Hepatocyte (in vitro differentiated cells): ENCODE data around the gene SDHB.

Experiments
- EZH2 ChIP-seq: fragments of 200-600 bp; sonication (generic); IDR thresholded peaks from 2 replicates; pipeline ENCODE4 v1.6.1; 2016; ENCODE audit warnings: antibody characterized with exemption, mild to moderate bottlenecking, borderline replicate concordance
- TF ChIP-seq, protein P1 (sequence below): fragments of 200-600 bp; sonication (generic); IDR thresholded peaks from 2 replicates; pipeline ENCODE4 v1.5.1; 2016; ENCODE audit warnings: antibody characterized with exemption, mild to moderate bottlenecking; ENCODE audit not compliant: poor library complexity

GRCh38 chr1:17056551-17056950, 2.7 kb upstream of the SDHB start:
- TF ChIP-seq, protein P1, sequence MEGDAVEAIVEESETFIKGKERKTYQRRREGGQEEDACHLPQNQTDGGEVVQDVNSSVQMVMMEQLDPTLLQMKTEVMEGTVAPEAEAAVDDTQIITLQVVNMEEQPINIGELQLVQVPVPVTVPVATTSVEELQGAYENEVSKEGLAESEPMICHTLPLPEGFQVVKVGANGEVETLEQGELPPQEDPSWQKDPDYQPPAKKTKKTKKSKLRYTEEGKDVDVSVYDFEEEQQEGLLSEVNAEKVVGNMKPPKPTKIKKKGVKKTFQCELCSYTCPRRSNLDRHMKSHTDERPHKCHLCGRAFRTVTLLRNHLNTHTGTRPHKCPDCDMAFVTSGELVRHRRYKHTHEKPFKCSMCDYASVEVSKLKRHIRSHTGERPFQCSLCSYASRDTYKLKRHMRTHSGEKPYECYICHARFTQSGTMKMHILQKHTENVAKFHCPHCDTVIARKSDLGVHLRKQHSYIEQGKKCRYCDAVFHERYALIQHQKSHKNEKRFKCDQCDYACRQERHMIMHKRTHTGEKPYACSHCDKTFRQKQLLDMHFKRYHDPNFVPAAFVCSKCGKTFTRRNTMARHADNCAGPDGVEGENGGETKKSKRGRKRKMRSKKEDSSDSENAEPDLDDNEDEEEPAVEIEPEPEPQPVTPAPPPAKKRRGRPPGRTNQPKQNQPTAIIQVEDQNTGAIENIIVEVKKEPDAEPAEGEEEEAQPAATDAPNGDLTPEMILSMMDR, result no peak
- TF ChIP-seq EZH2, result no peak
